Upper lobe of right lung (tissue), 1 donor: ENCODE data around the gene RASSF5. TPM values are rescaled to one million over a fixed set of nuclear protein-coding genes. Genes with fewer than 3 reads are reported as not detected.

Experiments
- ATAC-seq: fragments of 200-7000 bp; cut with Tn5 transposase; one replicate; pipeline ENCODE4 v1.9.1; 2020; ENCODE audit warnings: mild to moderate bottlenecking, moderate library complexity
- DNase-seq: peaks from one replicate; pipeline ENCODE4 v3.0.0-alpha.2; 2020
- H3K27ac ChIP-seq: fragments of 200-600 bp; one replicate; pipeline ENCODE4 v1.8.0; 2022
- H3K27me3 ChIP-seq: fragments of 200-600 bp; one replicate; pipeline ENCODE4 v1.8.0; 2022; ENCODE audit warnings: mild to moderate bottlenecking
- H3K36me3 ChIP-seq: fragments of 200-600 bp; one replicate; pipeline ENCODE4 v1.8.0; 2022
- H3K4me1 ChIP-seq: fragments of 200-600 bp; one replicate; pipeline ENCODE4 v1.8.0; 2022
- H3K4me3 ChIP-seq: fragments of 200-600 bp; one replicate; pipeline ENCODE4 v1.8.0; 2022; ENCODE audit warnings: mild to moderate bottlenecking
- H3K9me3 ChIP-seq: fragments of 200-600 bp; one replicate; pipeline ENCODE4 v1.8.0; 2022
- CTCF ChIP-seq: fragments of 200-600 bp; IDR thresholded peaks from one replicate; pipeline ENCODE4 v1.8.0; 2022; ENCODE audit warnings: antibody characterized with exemption
- intact Hi-C: fragments of 100-400 bp; cut with DNase I; formaldehyde crosslinking; loops from one replicate; pipeline ENCODE4 v1.11.0; 2022
- total RNA-seq: library from RNA; stranded (reverse); fragmentation: NEBNext Ultra II Directional; extraction: Animal tissue kit (Norgen Biotek cat#: 25700); gene quantifications from one replicate; pipeline ENCODE4 v1.2.1, GENCODE V29; 2021
- donor health status: DM: no; HTN: yes; CAD: no; lungs with severe emphysema.

RASSF5 gene
- total RNA-seq, 1 donor from 2014 or later, result 37.6 TPM

GRCh38 chr1:206468571-206468970 lies 38.8 kb upstream of the RASSF5 start:
- no peak for ATAC-seq
- H3K27ac ChIP-seq, result no peak overlapping the region
- H3K9me3 ChIP-seq, result no peaks in the 10 kb centered on the region
- no peaks in the 10 kb centered on the region for H3K36me3 ChIP-seq
- no peak for TF ChIP-seq CTCF
- DNase-seq, result no peak
- H3K27me3 ChIP-seq, result no peaks in the 10 kb centered on the region
- intact Hi-C loops, result no loop called here
- H3K4me1 ChIP-seq, result peaks cover 49% of the 10 kb centered on the region
- no peak overlapping the region for H3K4me3 ChIP-seq

GRCh38 chr1:206469411-206469932 lies 37.9 kb upstream of the RASSF5 start:
- Histone ChIP-seq H3K27ac (no peak overlapping the region), H3K4me3 (no peak overlapping the region), H3K36me3 (no peaks in the 10 kb centered on the region), H3K4me1 (peaks cover 49% of the 10 kb centered on the region), H3K9me3 (no peaks in the 10 kb centered on the region), H3K27me3 (no peaks in the 10 kb centered on the region)
- ATAC-seq (no peak), DNase-seq (no peak)
- TF ChIP-seq CTCF, result no peak
- intact Hi-C loops, result no loop called here

- intact Hi-C loops, result no loop called here
- Histone ChIP-seq H3K27me3 (no peaks in the 10 kb centered on the region), H3K27ac (peak within 1 kb of the TSS; percentile 65), H3K4me3 (peak within 1 kb of the TSS; percentile 64), H3K9me3 (no peaks in the 10 kb centered on the region), H3K36me3 (no peaks in the 10 kb centered on the region), H3K4me1 (peaks cover 49% of the 10 kb centered on the region)
- TF ChIP-seq CTCF, result peak; percentile 6
- DNase-seq, result peak; percentile 74
- ATAC-seq, result peak; percentile 73
Measured at GRCh38 chr1:206469933-206470691, 37.2 kb upstream of the RASSF5 start, which contains the start of gene IKBKE. TSS of gene IKBKE (plus strand) at chr1:206470476. CDS start at chr1:206473228, 2,752 bp downstream.

GRCh38 chr1:206470692-206471414 lies 36.5 kb upstream of the RASSF5 start:
- Histone ChIP-seq H3K9me3 (no peaks in the 10 kb centered on the region), H3K36me3 (peaks cover 4% of the 10 kb centered on the region), H3K27me3 (no peaks in the 10 kb centered on the region), H3K4me3 (peak overlapping the region; percentile 64), H3K27ac (peak overlapping the region; percentile 65), H3K4me1 (peaks cover 49% of the 10 kb centered on the region)
- DNase-seq, result peak; percentile 66
- intact Hi-C loops, result no loop called here
- no peak for TF ChIP-seq CTCF
- ATAC-seq, result peak; percentile 46

DNA sequence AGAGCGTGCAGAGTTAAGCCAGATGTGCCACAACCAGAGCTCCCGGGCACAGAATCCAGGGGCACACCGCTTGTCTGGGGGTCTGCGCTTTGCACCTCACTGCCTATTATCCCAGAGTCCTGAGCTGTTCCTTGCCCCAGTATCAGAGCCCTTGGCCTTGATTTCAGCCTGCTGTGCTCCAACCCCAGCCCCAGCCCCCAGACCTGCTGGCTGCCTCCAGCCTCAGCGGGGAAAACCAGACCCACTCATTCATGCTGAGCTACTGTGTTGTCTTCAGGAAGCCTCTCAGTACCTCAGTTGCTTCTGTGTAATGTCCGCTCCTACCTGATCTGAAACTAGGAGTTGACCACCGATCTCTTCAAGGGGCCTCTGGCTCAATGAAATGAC lies 35.9 kb upstream of the RASSF5 start:
- no peak for DNase-seq
- ATAC-seq, result no peak
- TF ChIP-seq CTCF, result no peak
- no peaks in the 10 kb centered on the region for H3K27me3 ChIP-seq
- peak overlapping the region; percentile 24 for H3K27ac ChIP-seq
- no peaks in the 10 kb centered on the region for H3K9me3 ChIP-seq
- peaks cover 9% of the 10 kb centered on the region for H3K36me3 ChIP-seq
- peaks cover 49% of the 10 kb centered on the region for H3K4me1 ChIP-seq
- peak overlapping the region; percentile 64 for H3K4me3 ChIP-seq
- intact Hi-C loops, result no loop called here
